ENCODE measurements around the gene STAT5A. TPM values are rescaled to one million over a fixed set of nuclear protein-coding genes. Genes with fewer than 3 reads are reported as not detected.

Gene STAT5A
- total RNA-seq, 1 experiment from 2014 or later, result 3.5 TPM

Other genes with a start within 250 kb of the STAT5A start
- gene C17orf113, start 237.9 kb upstream of the STAT5A start, total RNA-seq (2014; rRNA removed; shearing (Covaris generic)), result 0.40 and 0.85 TPM in 2 replicates
- gene ZNF385C, start 190.0 kb upstream of the STAT5A start, total RNA-seq (2014; rRNA removed; shearing (Covaris generic)), result 0.19 and 0.45 TPM in 2 replicates
- gene DHX58, start 175.8 kb upstream of the STAT5A start, total RNA-seq (2014; rRNA removed; shearing (Covaris generic)), result 5.8 and 7.0 TPM in 2 replicates
- 12.9 and 14.7 TPM in 2 replicates for gene KAT2A, start 167.1 kb upstream of the STAT5A start, total RNA-seq (2014; rRNA removed; shearing (Covaris generic))
- gene HSPB9, start 165.7 kb upstream of the STAT5A start, total RNA-seq (2014; rRNA removed; shearing (Covaris generic)), result not detected in 2 replicates
- gene RAB5C, start 133.5 kb upstream of the STAT5A start, total RNA-seq (2014; rRNA removed; shearing (Covaris generic)), result 166 and 195 TPM in 2 replicates
- 0.18 and 0.24 TPM in 2 replicates for gene KCNH4, start 107.4 kb upstream of the STAT5A start, total RNA-seq (2014; rRNA removed; shearing (Covaris generic))
- gene HCRT, start 103.0 kb upstream of the STAT5A start, total RNA-seq (2014; rRNA removed; shearing (Covaris generic)), result not detected in 2 replicates
- gene GHDC, start 94.0 kb upstream of the STAT5A start, total RNA-seq (2014; rRNA removed; shearing (Covaris generic)), result 24.7 and 28.4 TPM in 2 replicates
- 33.4 and 37.2 TPM in 2 replicates for gene STAT5B, start 12.1 kb upstream of the STAT5A start, total RNA-seq (2014; rRNA removed; shearing (Covaris generic))
- gene STAT3, start 99.9 kb downstream of the STAT5A start, total RNA-seq (2014; rRNA removed; shearing (Covaris generic)), result 99.5 and 103 TPM in 2 replicates
- gene CAVIN1, start 134.8 kb downstream of the STAT5A start, total RNA-seq (2014; rRNA removed; shearing (Covaris generic)), result 10.0 and 11.2 TPM in 2 replicates
- 59.0 and 67.2 TPM in 2 replicates for gene ATP6V0A1, start 170.4 kb downstream of the STAT5A start, total RNA-seq (2014; rRNA removed; shearing (Covaris generic))
- gene NAGLU, start 247.7 kb downstream of the STAT5A start, total RNA-seq (2014; rRNA removed; shearing (Covaris generic)), result 75.8 and 91.8 TPM in 2 replicates

All from SK-MEL-5 (cell line).